Mononuclear cell (primary cell): Measurements from ENCODE around the gene MROH2B. TPM values are rescaled to one million over a fixed set of nuclear protein-coding genes. Genes with fewer than 3 reads are reported as not detected.

Source experiments
- H3K27me3 ChIP-seq: 2 replicates; pipeline ENCODE4 v1.6.0; 2011; ENCODE audit warnings: low read length, control low read depth; ENCODE audit not compliant: insufficient read depth
- H3K4me1 ChIP-seq: 2 replicates; pipeline ENCODE4 v1.5.1; 2011; ENCODE audit warnings: mild to moderate bottlenecking, low read length, control low read depth; ENCODE audit not compliant: insufficient read depth
- H3K4me3 ChIP-seq: 2 replicates; pipeline ENCODE4 v1.5.1; 2011; ENCODE audit warnings: mild to moderate bottlenecking, low read length, moderate library complexity
- H3K9me3 ChIP-seq: 2 replicates; pipeline ENCODE4 v1.5.1; 2011; ENCODE audit warnings: low read depth, mild to moderate bottlenecking, control low read depth, low read length
- total RNA-seq: library from RNA; depleted of rRNA; stranded (reverse); fragments of >200 nt; gene quantifications from one replicate; pipeline ENCODE4 v1.2.3, GENCODE V29; 2012

Gene MROH2B
- total RNA-seq, 1 donor, result not detected

GRCh38 chr5:40960037-40960436, 111.1 kb downstream of the MROH2B start:
- no peaks in the 10 kb centered on the region for H3K4me1 ChIP-seq
- no peaks in the 10 kb centered on the region for H3K9me3 ChIP-seq
- H3K27me3 ChIP-seq, result no peaks in the 10 kb centered on the region
- H3K4me3 ChIP-seq, result no peak overlapping the region

- no peaks in the 10 kb centered on the region for H3K27me3 ChIP-seq
Measured at GRCh38 chr5:40958811-40959210, 112.3 kb downstream of the MROH2B start.

GRCh38 chr5:40957048-40957447, 114.1 kb downstream of the MROH2B start:
- Histone ChIP-seq H3K4me1 (no peaks in the 10 kb centered on the region), H3K4me3 (no peak overlapping the region), H3K9me3 (no peaks in the 10 kb centered on the region), H3K27me3 (no peaks in the 10 kb centered on the region)

More at GRCh38 chr5:40958811-40959210, 112.3 kb downstream of the MROH2B start:
- no peaks in the 10 kb centered on the region for H3K4me1 ChIP-seq
- H3K9me3 ChIP-seq, result no peaks in the 10 kb centered on the region
- H3K4me3 ChIP-seq, result no peak overlapping the region

GRCh38 chr5:40955313-40955712, 115.8 kb downstream of the MROH2B start:
- Histone ChIP-seq H3K4me3 (no peak overlapping the region), H3K27me3 (no peaks in the 10 kb centered on the region), H3K9me3 (no peaks in the 10 kb centered on the region), H3K4me1 (no peaks in the 10 kb centered on the region)

Other genes with a start within 250 kb of the MROH2B start
- 790 TPM for gene RPL37, start 236.1 kb downstream of the MROH2B start, total RNA-seq
- 5.4 TPM for gene CARD6, start 230.0 kb downstream of the MROH2B start, total RNA-seq
- gene C7, start 161.8 kb downstream of the MROH2B start, total RNA-seq, result not detected
- gene C6, start 142.2 kb upstream of the MROH2B start, total RNA-seq, result not detected